ENCODE measurements around the gene DHDH.

DHDH gene

GRCh38 chr19:48965806-48966540 is 32.5 kb downstream of the DHDH start:
- in situ Hi-C loops (cut with MboI; ENCODE audit: low sequenced_read_pairs): no loop called here

DNA sequence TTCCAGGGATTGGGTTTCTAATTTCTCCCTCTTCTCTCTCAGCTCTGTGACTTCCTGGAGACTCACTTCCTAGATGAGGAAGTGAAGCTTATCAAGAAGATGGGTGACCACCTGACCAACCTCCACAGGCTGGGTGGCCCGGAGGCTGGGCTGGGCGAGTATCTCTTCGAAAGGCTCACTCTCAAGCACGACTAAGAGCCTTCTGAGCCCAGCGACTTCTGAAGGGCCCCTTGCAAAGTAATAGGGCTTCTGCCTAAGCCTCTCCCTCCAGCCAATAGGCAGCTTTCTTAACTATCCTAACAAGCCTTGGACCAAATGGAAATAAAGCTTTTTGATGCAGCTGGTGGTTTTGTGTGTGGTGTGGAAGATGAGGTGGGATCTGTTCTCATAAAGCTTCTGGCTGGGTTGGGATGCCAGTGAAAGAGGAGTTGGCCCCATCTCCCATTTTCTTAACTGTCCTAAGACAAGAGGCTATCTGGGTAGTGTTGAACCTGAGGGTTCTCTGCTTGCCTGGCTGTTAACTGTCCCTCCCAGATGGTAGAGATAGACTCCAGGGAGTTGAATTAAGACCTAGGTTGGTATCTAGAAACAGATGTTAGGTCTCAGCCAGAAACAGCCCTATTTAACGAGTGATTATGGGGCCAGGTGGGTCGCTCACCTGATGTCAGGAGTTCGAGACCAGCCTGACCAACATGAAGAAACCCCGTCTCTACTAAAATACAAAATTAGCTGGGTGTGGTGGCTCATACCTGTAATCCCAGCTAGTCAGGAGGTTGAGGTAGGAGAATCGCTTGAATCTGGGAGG is 33.2 kb downstream of the DHDH start:
- in situ Hi-C loops (cut with MboI; ENCODE audit: low sequenced_read_pairs): no loop called here

GRCh38 chr19:48967346-48968178 is 34.1 kb downstream of the DHDH start:
- in situ Hi-C loops (cut with MboI; ENCODE audit: low sequenced_read_pairs): no loop called here

DNA sequence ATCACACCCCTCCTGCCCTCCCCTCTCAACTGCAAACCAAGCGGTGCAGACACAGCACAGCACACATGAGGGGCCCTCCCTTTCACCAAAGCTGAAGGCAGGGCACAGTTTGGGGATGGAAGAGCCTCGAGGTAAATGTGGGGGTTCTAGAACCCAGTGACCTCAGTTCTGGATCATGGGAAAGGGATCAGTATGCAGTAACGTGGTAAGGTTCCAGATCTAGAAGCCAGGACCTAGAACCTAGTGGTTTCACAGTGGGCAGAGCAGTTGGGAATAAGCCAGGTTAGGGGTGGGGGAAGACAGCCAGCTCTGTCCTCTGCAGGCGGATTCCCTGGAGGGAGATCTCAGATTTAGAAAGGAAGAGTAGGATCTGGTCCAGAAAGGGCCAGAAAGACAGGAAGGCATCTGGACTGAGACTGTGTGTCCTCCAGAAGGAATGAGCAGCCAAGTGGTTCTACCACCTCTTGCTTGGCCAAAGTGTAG is 34.7 kb downstream of the DHDH start:
- in situ Hi-C loops (cut with MboI; ENCODE audit: low sequenced_read_pairs): no loop called here

DNA sequence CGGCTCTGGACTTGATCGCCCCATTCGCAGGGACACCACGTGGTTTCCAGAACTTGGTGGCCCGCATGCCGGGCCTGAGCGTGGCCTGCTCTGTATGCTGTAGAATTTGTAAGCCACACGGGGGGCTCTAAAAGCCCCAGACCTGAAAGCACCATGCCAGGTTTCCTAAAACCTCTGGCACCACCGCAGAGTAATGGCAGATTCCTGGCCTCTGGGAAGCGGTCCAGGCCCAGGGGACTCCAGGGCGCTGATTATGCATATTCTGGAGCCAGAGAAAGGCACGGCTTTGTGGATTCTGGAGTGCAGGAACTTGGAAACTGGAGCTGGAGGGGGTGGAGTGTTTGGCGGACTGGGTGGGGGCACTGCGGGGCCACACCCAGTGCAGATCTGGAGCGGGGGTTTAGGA is 35.3 kb downstream of the DHDH start:
- in situ Hi-C loops (cut with MboI; ENCODE audit: low sequenced_read_pairs): no loop called here

DNA sequence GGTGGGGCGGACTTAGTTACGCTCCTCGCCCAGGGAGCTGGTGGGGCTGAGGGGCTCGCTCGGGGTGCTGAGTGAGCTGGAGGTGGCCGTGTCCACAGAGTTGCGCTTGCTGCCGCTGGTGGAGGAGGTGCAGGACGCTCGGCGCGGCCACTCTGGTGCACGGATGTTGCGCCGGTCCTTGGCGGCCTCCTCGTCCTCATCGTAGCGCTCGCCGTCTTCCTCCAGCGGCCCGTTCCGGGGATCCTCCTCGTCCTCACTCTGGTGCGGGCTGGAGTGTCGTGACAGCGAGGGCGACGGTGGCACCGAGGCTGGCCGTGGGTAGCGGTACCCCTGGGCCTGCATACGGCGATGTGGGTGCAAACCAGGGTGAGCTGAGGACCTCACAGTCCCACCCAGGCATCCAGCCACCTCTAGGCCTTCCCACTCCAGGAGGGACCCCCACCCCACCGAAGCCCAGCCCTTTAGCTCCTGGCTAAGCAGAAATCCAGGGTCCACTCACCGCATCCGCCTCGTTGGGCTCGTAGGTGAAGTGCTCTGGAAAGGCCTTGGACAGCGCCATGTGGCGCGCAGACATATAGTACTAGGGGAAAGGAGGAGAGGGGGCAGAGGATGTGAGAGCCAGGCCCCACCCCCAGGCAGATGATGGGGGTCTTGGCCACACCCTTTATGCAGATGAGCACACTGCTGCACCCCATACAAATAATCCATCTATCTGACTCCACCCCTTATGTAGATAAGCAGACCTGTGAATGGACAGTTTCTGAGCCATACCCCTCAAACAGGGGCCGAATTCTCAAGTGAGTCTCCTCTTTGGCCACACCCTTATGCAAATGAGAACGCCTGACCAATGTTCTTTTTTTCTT is 36.0 kb downstream of the DHDH start:
- in situ Hi-C loops (cut with MboI; ENCODE audit: low sequenced_read_pairs): no loop called here

- in situ Hi-C loops (cut with MboI; ENCODE audit: low sequenced_read_pairs): no loop called here
These were observed 36.8 kb downstream of the DHDH start for GRCh38 chr19:48970139-48970766.

GRCh38 chr19:48970923-48971395 is 37.5 kb downstream of the DHDH start:
- in situ Hi-C loops (cut with MboI; ENCODE audit: low sequenced_read_pairs): no loop called here

GRCh38 chr19:48975947-48976847 is 42.7 kb downstream of the DHDH start:
- in situ Hi-C loops (cut with MboI; ENCODE audit: low sequenced_read_pairs): no loop called here

DNA sequence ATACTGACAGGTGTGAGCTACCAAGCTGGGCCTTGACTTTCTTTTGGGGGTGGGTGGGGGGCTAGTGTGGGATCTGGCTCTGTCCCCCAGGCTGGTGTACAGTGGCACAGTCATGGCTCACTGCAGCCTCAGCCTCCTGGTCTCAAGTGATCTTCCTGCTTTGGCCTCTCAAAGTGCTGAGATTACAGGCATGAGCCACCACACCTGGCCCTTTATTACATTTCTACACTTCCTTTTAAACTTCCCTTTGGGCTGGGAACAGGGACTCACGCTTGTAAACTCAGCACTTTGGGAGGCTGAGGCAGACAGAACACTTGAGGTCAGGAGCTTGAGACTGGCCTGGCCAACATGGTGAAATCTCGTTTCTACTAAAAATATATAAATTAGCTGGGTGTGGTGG is 43.6 kb downstream of the DHDH start:
- in situ Hi-C loops (cut with MboI; ENCODE audit: low sequenced_read_pairs): no loop called here

GRCh38 chr19:48982280-48982679 is 48.8 kb downstream of the DHDH start:
- in situ Hi-C loops (cut with MboI; ENCODE audit: low sequenced_read_pairs): no loop called here

DNA sequence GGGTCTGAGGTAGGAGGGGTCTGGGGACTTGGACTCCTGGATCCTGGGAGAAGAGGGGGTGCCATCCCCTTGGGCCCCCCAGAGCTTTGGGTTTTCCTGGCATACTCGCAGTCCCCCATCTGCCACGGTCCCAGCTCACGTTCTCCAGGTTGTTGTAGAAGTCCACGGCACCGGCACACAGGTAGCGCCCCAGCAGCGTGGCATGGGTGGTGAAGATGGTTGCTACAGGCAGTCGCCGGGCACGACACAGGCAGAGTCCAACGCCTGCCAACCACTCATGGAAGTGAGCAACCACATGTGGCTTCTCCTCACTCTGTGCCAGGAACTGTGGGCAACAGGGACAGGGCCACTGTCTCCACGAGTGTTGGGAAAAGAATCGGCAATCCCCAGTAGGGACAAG is 52.2 kb downstream of the DHDH start:
- in situ Hi-C loops (cut with MboI; ENCODE audit: low sequenced_read_pairs): no loop called here

GRCh38 chr19:48986211-48986610 is 52.7 kb downstream of the DHDH start:
- in situ Hi-C loops (cut with MboI; ENCODE audit: low sequenced_read_pairs): no loop called here

DNA sequence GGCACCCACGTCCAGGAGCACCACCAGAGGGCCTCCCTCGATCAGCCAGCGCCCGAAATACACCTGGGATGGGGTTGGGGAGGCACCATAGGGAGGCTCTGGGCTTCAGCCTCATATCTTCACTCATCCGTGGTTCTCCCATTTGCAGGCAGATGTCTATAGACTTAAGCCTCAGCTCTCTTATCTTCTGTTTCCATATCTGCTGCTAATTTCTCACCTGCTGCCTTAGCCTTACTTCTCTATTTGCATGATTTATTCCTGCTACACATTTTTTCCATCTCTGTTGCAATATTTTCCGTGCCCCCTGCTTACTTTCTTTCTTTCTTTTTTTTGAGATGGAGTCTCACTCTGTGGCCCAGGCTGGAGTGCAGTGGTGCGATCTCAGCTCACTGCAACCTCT is 53.8 kb downstream of the DHDH start:
- in situ Hi-C loops (cut with MboI; ENCODE audit: low sequenced_read_pairs): no loop called here

DNA sequence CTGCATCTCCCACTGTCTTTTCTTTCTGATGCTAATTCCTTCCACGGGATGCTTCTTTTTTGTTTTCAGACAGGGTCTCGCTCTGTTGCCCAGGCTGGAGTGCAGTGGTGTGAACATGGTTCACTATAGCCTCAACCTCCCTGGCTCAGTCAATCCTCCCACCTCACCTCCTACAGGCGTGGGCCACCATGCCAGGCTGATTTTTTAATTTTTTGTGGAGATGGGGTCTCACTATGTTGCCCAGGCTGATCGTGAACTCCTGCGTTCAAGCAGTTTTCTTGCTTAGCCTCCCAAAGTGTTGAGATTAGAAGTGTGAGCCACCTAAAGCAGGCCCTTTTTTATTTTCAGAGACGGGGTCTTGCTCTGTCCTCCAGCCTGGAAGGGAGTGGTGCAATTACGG is 54.8 kb downstream of the DHDH start:
- in situ Hi-C loops (cut with MboI; ENCODE audit: low sequenced_read_pairs): no loop called here

- in situ Hi-C loops (cut with MboI; ENCODE audit: low sequenced_read_pairs): no loop called here
These were observed 55.4 kb downstream of the DHDH start for GRCh38 chr19:48988860-48989259.

DNA sequence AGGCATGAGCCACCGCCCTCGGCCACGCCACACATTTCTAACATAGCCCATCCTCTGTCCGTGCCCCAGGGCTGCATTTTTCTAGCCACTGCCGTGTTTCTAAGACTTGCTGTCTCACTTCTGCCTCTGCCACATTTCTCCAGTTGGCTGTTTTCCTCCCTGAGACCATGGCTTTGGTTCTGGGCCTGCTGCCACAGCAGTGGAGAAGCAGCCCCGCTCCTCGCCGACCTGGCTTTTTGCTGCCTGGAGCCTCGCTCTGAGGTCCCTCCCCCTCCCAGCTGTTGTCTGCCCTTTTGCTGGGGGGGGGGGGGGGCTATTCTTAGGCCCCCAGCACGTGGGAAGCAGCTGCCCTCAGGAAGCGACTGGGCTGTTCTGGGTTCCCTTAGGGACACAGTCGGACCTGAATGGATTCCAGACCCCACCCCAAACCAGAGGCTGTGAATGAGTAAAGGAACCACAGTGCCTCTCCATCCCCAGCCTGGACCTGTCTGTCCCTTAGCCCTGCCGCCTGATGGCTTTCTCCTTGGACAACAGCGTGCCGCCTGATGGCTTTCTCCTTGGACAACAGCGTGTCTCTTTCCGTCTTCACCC is 56.3 kb downstream of the DHDH start:
- in situ Hi-C loops (cut with MboI; ENCODE audit: low sequenced_read_pairs): no loop called here

GRCh38 chr19:48990400-48990799 is 56.9 kb downstream of the DHDH start:
- in situ Hi-C loops (cut with MboI; ENCODE audit: low sequenced_read_pairs): no loop called here

All from hTERT RPE-1 (cell line).